DMS79 (cell line): Measurements from ENCODE around the gene PAX2.

Experiments
- DNase-seq: peaks from one replicate; lab custom pipeline; 2025; lab: John Stamatoyannopoulos, UW

PAX2 gene

DNA sequence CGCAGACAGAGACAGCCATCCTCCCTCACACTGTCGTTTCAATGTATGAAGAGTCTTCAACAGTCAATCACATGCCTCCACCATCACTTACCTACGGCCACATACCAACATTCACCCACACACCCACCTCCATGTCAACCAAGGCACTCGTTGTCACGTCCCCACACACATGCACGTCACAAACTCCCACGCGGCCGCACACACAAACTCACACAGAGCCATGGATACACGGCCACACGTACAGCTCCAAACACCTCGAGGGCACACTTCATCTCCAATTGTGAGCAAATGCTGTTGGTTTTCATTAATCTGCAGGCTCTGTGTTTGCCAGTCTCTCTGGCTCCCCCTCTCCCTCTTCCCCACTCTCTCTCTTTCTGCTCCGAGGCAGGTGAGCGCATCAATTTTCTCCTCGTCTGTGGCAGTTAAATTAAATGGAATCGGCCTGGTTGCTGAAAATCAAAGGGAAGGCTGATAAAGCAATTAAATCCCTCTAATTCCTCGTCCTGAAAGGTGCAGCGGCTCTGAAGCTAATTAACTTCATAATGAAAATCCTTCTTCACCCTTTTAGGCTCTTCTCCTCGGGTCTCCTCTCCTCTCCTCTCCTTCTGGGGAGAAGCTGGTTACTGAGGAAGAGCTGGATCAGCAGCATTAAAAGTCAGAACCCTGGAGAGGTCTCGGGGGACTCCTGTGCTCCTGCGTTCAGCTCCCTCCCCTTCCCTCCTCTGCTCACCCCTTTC lies 113.5 kb downstream of the PAX2 start:
- DNase-seq, result no peak

DNA sequence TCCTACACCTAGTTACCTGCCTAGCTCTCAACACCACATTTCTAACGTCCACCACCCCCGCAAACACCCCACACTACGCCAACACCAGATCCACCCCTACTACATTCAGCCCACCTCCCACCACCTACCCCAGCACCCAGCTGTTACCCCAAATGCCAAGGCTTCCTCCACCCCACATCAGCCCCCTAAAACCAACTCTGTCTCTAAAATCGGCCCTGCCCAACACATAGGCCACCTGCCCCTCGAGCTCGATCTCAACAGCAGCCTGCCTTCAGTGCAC lies 114.0 kb downstream of the PAX2 start:
- DNase-seq, result no peak

DNA sequence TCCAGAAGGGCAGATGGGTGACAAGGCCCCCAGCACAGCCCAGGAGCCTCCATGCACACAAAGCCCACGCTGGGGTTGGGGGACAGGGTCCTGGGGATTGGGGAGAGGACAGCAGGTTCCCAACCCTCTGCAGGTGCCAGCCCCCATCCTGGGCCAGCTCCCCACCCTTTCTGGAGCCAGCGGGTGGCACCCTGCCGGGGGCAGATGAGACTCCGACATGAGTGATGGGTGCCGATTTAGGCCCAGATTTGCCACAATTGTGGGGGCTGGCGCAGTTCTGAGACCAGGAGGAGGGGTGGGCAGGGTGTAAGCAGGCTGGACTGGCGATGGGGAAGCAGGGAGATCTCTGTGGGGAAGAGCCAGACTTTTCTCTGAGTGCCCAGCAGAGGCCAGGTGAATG lies 118.1 kb downstream of the PAX2 start:
- DNase-seq, result no peak

DNA sequence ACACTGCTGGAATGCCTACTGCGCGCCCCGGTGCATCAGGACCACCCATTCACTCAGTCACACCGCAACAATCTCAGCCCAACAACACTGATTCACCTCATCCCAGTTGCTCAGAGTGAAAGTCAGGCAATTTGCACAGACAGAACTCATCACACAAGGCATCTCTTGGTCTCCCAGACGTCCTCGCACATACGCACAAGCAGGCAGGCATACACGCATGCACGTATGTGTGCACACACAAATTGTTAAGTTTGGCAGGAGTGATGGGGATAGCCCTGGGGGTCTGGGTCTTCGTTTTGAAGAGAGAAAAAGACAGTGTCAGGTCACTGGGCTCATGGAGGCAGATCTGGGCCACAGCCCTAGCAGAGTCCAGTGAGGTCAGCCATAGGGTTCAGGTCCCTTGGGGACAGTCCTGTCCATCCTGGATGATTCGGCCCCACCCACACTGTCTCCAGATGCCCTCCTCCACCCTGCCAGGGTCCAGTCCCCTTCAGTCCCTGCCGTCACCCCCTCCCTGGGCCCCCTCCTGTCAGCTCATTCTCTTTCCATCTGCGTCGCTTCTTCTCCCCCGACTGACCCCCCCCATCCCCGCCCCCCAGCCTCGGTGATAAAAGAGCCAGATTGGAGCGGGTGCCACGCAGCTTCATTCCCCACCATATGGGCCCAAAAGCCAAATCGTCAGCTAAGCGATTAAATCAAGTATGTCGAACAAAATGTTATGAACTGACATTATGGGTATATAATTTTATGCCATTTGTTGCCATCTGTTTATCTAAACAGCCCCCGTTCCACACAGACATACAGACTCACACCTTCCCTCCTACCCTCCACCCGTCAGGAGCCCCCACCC lies 118.9 kb downstream of the PAX2 start:
- DNase-seq, result no peak

DNA sequence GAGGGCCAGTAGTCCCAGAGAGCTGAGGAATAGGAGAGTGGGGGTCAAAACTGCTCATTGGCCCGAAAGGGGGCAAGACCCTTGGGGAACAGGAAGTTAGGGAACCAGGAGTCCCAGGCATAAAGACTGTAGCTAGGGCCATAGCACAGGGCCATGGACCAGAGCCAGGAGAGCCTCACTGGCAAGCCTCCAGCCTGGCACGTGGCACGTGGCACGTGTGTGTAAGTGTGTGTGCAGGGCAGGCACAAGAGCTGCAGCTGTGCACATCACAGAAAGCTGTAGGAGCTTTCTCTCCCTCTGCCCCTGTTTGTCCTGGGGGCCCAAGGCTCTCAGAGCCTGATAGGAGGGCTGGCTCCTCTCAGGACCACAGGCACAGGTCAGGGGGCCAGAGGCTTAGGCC lies 119.6 kb downstream of the PAX2 start:
- no peak for DNase-seq

DNA sequence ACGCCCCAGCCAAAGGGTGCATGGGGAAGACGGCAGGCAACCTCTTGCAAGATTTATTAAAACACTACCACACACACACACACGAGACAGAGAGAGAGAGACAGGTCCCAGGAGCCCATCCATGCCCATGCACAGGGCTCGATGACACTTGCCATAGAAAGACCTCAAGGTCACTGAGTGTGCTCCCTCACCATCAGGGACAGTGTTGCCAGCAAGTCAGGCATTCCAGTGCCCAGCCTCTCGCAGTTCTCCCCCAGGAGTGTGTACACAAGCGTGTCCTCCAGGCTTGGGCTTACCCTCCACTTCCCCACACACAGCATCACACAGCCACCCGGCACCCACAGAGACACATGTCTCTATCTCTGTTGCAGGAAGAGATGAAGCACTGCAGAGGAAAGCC lies 120.6 kb downstream of the PAX2 start:
- no peak for DNase-seq

DNA sequence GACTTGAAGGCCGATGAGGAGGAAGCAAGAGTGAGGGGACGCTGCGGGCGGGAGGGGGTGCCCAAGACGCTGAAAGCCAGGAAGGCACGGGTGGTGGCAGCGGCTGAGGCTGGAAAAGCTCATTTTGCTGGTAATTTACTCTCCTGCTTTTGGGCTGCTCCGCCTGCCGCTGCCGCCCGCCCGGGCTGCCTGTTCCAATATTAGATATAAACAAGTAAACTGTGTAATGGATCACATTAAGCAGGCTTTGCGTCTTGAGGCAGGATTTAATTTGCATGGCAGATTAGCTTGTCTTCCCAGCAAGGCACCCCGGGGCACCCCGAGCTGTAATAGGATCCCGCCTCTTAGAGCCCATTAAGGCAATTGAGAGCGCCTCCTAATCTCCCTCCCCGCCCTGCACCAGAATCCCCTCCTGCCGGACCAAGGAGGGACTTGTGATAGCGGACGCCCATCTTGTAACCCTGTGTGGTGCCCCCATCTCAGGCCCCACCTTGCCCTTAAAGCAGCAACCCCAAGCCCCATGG lies 121.3 kb downstream of the PAX2 start:
- DNase-seq, result peak; percentile 2

DNA sequence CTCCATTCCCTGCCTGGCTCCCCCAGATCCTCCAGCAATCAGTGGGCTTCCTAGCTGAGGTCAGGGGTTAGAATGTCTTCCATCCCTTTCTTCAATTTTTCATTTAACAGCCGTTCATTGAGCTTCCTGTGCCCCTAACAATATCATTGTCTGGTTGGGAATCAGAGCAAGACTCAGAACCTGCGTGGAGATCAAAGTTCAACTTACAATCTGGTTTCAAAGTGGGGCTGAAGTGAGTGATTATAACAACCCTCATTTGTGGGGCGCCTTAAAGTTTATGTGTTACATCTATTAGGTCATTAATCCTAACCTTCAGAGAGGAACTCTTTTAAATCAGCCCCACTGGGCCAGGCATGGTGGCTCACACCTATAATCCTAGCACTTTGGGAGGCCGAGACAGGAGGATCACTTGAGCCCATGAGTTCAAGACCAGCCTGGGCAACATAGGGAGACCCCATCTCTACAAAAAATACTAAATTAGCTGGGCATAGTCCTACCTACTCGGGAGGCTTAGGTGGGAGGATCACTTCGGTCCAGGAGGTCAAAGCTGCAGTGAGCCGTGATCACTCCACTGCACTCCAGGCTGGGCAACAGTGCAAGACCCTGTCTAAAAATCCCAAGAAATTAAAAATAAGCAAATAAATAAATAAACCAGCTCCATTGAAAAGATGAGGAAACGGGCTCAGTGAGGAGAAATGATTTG lies 122.0 kb downstream of the PAX2 start:
- no peak for DNase-seq

DNA sequence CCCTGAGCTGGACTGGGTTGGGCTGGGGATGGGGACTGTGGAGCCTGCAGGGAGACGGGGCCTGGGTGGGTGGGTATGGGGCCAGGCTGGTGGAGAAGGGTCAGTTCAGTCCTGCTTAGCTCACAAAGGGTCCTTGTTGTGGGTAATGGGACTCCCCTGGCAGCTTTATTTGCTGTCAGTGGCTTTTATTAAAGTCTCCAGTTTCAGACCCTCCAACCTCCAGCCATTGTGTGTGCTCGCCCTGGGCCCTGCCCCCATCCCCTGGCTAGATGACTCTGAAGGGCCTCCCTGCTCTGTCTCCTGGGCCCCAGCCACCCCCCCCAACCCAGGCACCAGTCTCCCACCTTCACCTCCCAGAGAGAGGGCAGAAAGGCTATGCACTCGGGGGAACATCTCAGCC lies 123.0 kb downstream of the PAX2 start:
- DNase-seq, result no peak

DNA sequence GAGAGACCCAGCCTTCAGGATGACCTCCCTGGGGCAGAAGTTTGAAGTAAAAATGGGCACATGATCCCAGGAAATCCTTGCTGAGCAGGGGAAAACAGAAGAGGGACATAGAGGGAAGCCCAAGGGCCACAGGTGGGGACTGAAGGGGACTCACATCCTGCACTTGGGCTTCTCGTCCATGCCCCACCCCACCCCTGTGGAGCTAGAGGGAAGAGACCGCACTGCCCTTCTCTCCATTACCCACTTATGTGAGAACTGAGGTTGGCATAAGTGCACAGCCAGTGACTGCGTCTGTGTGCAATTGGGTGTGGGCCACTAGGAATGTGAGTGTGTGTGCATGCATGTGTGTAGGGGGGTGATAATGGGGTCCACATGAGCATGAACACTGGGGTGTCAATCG lies 124.0 kb downstream of the PAX2 start:
- DNase-seq, result no peak

DNA sequence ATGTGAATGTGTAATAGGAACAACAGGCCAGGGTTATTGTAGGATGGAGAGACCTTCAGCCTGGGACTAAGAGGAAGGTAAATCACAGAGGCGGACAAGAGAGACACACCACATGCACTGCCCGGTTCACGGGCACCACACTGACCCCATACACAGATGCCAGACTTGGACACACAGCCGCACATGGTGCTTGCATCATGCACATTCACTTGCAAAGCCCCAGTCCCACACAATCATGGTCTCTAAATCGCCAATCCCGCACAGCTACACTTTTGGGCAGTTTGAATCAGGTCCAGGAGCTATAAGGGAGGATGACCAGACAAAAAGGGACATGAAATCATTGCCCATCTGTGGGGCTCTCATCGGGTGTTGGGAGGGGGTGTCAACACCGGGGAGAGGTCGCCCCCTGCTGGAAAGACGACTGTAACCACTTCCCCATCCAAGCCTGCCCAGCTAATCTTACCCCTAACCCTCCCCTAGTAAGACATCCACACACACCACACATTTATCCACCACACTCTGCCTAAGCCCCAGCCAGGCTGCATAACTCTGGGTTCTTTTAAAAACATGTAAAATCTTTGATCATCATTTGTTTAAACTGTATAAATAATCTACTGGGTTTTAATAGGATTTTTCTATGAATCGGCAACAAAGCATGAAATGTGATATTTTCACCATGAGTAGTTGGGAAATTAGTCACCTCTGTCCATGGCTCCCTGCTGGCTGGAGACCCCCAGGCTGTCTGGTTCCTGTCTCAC lies 126.8 kb downstream of the PAX2 start:
- DNase-seq, result no peak

DNA sequence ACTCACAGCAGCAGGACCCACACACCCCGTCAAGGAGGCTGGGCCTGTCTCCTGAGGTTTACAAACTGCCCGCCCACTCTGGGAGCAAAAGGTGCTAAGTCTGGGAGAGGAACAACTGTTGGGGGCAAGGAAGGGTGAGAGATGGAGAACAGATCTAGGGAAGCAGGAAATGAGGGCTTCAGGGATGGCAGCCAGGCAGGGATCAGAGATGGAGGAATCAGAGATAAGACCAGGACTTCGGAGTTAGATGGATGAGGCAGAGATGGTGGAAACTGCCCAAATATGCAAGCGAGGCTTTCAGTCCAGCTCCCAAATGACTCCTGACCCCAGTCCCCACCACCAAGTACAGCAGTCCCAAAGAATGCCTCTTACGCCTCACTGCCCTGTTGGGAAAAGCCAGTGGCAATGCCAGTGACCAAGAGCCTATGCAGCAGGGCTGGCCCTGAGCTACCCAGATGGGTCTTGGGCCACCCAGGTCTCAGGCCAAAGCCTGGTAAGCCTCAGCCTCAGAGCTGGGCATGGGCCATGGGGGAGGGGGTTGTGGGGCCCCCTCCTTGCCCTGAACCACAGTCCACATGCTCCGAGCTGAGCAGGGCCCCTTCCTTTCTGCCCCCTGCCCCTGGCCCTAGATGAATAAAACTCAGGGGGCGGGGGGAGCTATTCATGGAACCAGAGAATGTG lies 127.9 kb downstream of the PAX2 start:
- no peak for DNase-seq

DNA sequence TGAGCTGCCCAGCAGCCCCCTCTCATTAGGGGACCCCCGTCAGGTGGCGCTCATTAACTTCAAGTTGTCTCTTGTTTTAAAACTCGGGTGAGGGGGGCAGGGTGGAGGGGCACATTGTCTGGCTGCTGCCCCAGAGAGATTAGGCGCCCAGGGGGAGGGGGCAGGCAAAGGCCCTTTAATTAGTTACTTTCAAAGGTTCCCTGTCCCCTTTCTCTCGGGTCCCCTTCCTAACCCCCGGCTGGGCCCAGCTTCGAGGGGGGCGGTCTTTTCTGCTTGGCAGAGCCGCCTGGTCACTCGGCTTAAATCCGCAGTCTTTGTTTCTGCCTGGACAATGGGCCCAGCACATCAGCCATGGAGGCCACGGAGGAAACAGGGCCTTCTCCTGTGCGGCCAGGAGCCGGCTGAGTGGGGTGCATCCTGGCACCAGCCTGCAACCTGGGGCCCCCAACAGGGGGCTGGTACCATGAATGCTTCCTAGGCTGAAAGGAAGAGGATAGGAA lies 128.5 kb downstream of the PAX2 start:
- DNase-seq, result no peak

DNA sequence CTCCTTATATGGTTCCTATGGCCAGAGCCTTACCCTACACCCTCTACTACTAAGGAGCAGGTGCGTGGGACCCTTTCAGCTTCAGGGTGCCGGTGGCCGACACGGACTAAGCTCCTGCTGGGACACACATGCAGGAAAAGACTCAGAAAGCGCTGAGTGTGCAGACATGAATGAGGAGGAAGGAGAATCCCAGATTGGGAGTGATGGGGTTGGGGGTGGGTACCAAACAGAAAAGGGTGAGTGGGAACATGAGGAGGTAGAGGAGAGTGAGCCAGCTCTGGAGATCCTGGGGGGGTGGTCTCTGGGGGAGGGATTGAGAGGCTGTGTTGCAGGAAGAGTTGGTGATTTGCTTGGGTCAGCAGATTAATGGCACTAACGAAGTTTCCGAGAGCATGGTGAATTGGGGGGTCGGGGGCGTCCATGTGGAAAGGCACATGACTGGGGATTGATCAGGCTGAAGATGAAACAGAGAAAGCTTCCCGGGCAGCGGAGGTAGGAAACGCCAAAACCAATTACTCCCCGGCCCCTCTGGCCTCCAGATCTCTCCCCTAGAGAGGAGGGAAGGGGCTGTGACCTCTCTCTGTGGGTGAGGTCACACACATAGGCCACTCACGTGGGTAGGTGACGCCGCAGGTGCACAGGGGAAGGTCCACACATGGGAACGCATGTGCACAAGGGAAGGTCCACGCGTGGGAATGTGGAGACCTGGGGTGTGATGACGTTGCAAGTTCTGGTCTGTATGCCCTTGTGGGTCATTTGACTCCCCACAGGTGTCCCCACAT lies 129.5 kb downstream of the PAX2 start:
- no peak for DNase-seq

DNA sequence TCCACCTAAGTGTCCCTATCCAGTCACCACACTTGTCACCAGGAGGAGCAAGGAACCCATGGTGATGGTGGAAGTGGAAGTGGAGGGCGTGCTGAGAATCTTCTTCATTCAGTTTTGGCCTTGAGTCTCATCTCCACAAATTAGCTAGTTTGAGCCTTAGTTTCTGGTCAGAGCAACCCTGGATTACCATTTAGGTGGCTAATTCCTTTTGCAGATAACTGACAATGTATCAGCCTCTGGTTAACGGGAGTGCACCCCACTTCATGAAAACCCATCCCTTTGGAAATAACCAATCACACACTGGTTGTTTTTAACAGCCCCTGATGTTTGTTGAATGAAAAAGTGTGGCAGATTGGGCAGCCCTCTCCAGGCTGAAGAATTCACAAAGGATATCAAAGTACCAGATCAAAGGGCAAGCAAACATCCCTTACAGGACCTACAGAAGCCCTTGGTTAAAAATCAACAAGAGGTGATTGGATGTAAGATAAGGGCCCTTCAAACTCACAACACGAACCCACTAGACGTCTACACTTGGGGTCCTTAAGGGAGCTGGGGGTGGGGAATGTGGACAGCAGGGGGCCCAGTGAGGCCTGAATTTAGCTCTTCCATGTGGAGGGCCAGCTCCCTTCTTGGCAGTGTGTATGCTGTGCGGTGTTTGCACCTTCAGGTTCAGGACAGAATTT lies 130.2 kb downstream of the PAX2 start:
- no peak for DNase-seq

DNA sequence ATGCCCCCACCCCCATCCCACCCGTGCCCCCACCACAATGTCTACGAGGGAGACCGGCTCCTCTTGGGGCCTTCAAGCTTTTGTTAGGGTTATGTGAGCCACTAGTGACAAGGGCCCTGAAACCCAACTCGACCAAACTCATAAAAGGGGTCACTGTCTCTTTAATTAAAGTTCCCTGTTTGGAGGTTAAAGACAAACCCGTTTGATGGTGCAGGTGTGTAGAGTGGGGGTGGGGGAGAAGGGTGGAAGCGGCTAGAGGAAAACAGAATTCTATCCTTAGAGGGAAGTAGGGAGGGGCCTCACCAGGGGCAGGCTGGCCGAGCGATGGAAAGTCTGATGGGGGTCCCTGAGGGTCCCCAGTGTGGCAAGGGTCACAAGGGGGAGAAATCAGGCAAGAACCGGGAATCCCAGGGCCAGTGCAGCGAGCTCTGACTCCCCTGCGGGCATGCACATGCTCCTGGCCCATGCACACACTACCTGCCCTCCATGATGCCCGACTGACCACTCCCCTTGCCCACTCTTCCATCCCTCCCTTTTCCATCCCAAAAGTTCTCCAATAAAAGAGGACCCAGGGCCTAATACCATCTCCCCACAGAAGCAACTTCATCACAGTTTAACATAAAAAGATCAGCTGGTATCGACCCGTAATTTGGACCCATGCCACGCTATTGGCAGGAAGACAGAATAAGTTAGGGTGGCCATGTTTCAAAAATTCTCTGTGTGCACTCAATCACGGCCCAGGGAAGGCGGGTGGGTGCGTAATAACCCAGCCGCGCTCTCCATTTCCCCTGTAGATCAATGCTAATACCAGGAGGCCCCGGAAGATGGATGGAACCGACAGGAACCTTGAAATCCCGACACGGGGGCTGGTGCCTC lies 131.4 kb downstream of the PAX2 start:
- no peak for DNase-seq

DNA sequence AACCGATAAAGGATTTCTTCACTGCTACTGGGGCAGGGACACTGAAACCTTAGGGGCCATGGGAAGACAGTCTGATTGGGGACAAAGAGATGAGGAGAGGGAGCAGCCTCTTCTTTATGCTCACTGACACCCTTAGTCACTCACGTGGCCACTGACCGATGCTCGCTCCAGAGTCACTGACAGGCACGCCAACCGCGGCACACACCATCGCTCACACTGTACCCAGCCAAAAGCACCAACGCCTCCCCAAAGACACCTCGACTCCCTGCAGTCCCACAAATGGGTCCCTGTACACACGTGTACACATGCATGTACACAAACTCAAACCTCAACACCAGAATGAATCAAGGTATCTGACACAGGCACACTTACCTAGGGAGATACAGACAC lies 132.1 kb downstream of the PAX2 start:
- DNase-seq, result no peak

DNA sequence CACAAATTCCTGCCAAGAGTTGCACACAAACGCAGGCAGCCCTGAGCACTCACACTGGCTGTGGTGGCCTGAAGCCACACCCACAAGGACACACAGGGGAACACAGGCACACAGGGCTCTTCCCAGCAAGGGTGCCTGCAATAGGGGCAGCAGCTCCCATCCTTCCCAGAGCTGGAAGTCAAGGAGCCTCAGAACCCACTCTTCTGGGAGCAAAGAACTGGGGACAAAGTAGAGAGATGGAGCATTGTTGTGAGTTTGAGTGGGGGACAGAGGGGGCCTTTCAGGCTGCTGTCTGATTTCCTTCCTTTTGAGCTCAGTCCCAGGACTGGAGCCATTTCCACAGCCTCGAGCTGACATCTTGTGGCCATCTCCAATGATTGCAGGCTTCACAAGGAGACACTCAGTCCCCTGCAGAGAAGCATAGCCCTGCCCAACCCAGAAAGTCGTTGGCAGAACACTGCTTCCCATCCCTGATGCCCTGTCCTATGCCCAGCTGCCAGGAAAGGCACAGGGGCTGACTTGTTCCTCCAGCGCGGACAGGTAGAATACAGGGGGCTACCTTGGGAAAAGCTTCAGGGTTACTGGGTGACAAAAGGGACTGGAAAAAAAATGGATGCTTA lies 133.0 kb downstream of the PAX2 start:
- DNase-seq, result no peak
